Natural killer cell treated with Interleukin-12 subunit alpha and Interleukin-12 subunit beta and Interleukin-15 and Interleukin-18, amount 100 ng/mL, for 72 hours (primary cell): Measurements from ENCODE around the gene ZNF385C. TPM values are rescaled to one million over a fixed set of nuclear protein-coding genes. Genes with fewer than 3 reads are reported as not detected.
A peak's percentile ranks its signal among the peaks of the same experiment; 100 is the strongest.

Experiments
- ATAC-seq, 2 donors: fragments of 150-1000 bp; cut with Tn5 transposase in 1 of 2; sonication (Bioruptor Pico), chemical (Tn5 transposase) in 1 of 2; 2 replicates each; pipeline ENCODE4 v1.10.0; 2021
- DNase-seq: peaks from one replicate; pipeline ENCODE4 v3.0.0; 2022; ENCODE audit warnings: low spot score
- H3K27ac Mint-ChIP-seq, 2 donors: 1 replicate in 1 of 2; 2 replicates in 1 of 2; pipeline ENCODE4 v1.8.0; 2022; ENCODE audit warnings: mixed read lengths in 2 of 2, mild to moderate bottlenecking in 1 of 2, moderate library complexity in 1 of 2
- H3K27me3 Mint-ChIP-seq, 2 donors: 1 replicate in 1 of 2; 2 replicates in 1 of 2; pipeline ENCODE4 v1.8.0; 2022; ENCODE audit warnings: mixed read lengths in 2 of 2
- H3K36me3 Mint-ChIP-seq: one replicate; pipeline ENCODE4 v1.8.0; 2022; ENCODE audit warnings: mixed read lengths
- H3K4me1 Mint-ChIP-seq, 2 donors: 1 replicate in 1 of 2; 2 replicates in 1 of 2; pipeline ENCODE4 v1.8.0; 2022; ENCODE audit warnings: low read depth in 2 of 2, mixed read lengths in 2 of 2, mild to moderate bottlenecking in 1 of 2
- H3K4me3 Mint-ChIP-seq: one replicate; pipeline ENCODE4 v1.8.0; 2022; ENCODE audit warnings: mixed read lengths
- H3K9me3 Mint-ChIP-seq: 2 replicates; pipeline ENCODE4 v1.8.0; 2022; ENCODE audit warnings: mixed read lengths
- total RNA-seq, 2 donors: library from RNA; stranded (reverse); gene quantifications; one replicate each; pipeline ENCODE4 v1.2.3, GENCODE V29; 2022

Gene ZNF385C
- total RNA-seq, 2 donors from 2014 or later = not detected

- Mint-ChIP-seq H3K27ac (peak overlapping the region; percentile 67 to 78), H3K9me3 (no peaks in the 10 kb centered on the region), H3K36me3 (peaks cover 4% of the 10 kb centered on the region), H3K4me1 (peaks cover 37 to 41% of the 10 kb centered on the region in 2 donors), H3K27me3 (no peaks in the 10 kb centered on the region), H3K4me3 (peak overlapping the region; percentile 57)
- ATAC-seq = peak; percentile 71 to 87
- no peak for DNase-seq
These were observed 34.7 kb upstream of the ZNF385C start for GRCh38 chr17:42132941-42133340.

- DNase-seq (no peak), ATAC-seq (no peak)
- Mint-ChIP-seq H3K4me1 (peaks cover 37 to 43% of the 10 kb centered on the region in 2 donors), H3K36me3 (peaks cover 8% of the 10 kb centered on the region), H3K27ac (no peak overlapping the region), H3K27me3 (no peaks in the 10 kb centered on the region), H3K9me3 (no peaks in the 10 kb centered on the region), H3K4me3 (no peak overlapping the region)
These were observed 33.7 kb upstream of the ZNF385C start for GRCh38 chr17:42131981-42132432.

DNA sequence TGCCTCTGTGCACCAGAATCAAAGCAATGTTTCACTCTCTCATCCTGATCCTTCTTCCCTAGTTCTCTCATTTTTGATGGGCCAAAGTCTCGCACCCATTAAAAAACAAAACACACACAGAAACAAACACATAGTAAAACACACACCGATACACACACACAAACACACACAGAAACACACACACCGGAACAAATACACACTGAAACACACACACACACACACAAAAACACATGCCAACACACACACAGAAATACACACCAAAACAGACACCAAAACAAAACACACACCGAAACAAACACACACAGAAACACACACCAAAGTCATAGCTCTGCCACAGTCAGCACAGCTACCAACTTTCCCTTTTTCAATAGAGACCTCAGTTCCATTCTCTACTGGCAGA is 33.0 kb upstream of the ZNF385C start:
- no peaks in the 10 kb centered on the region for H3K9me3 Mint-ChIP-seq
- ATAC-seq = no peak
- H3K4me1 Mint-ChIP-seq = peaks cover 37 to 40% of the 10 kb centered on the region in 2 donors
- peaks cover 11% of the 10 kb centered on the region for H3K36me3 Mint-ChIP-seq
- H3K27ac Mint-ChIP-seq = peak overlapping the region; percentile 11 to 40
- DNase-seq = no peak
- no peak overlapping the region for H3K4me3 Mint-ChIP-seq
- no peaks in the 10 kb centered on the region for H3K27me3 Mint-ChIP-seq

GRCh38 chr17:42130310-42130936 is 32.1 kb upstream of the ZNF385C start:
- no peak overlapping the region for H3K4me3 Mint-ChIP-seq
- DNase-seq (no peak), ATAC-seq (no peak)
- no peaks in the 10 kb centered on the region for H3K9me3 Mint-ChIP-seq
- H3K27ac Mint-ChIP-seq = peak overlapping the region; percentile 11 to 40
- H3K27me3 Mint-ChIP-seq = no peaks in the 10 kb centered on the region
- peaks cover 30 to 35% of the 10 kb centered on the region in 2 donors for H3K4me1 Mint-ChIP-seq
- peaks cover 7% of the 10 kb centered on the region for H3K36me3 Mint-ChIP-seq

- peaks cover 29 to 38% of the 10 kb centered on the region in 2 donors for H3K4me1 Mint-ChIP-seq
- DNase-seq (no peak), ATAC-seq (no peak)
- H3K36me3 Mint-ChIP-seq = peaks cover 7% of the 10 kb centered on the region
- no peak overlapping the region for H3K27ac Mint-ChIP-seq
- H3K27me3 Mint-ChIP-seq = no peaks in the 10 kb centered on the region
- H3K9me3 Mint-ChIP-seq = no peaks in the 10 kb centered on the region
- no peak overlapping the region for H3K4me3 Mint-ChIP-seq
These were observed 31.0 kb upstream of the ZNF385C start for GRCh38 chr17:42129109-42129837.

DNA sequence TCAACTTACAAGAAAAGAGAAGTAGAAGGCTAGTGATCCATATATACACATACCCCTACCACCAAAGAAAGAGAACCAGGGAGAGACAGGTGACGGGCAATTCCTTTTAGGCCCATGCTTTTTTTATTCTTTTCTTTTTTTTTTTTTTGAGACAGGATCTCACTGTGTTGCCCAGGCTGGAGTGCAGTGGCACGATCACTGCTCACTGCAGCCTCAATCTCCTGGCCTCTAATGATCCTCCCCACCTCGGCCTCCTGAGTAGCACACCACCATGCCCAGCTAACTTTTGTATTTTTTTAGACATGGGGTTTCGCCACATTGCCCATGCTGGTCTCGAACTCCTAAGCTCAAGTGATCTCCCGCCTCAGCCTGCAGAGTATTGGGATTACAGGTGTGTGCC is 29.1 kb upstream of the ZNF385C start:
- H3K36me3 Mint-ChIP-seq = peaks cover 7% of the 10 kb centered on the region
- no peak for DNase-seq
- H3K27ac Mint-ChIP-seq = no peak overlapping the region
- H3K9me3 Mint-ChIP-seq = no peaks in the 10 kb centered on the region
- ATAC-seq = no peak
- H3K27me3 Mint-ChIP-seq = no peaks in the 10 kb centered on the region
- H3K4me1 Mint-ChIP-seq = peaks cover 12 to 21% of the 10 kb centered on the region in 2 donors
- H3K4me3 Mint-ChIP-seq = no peak overlapping the region

DNA sequence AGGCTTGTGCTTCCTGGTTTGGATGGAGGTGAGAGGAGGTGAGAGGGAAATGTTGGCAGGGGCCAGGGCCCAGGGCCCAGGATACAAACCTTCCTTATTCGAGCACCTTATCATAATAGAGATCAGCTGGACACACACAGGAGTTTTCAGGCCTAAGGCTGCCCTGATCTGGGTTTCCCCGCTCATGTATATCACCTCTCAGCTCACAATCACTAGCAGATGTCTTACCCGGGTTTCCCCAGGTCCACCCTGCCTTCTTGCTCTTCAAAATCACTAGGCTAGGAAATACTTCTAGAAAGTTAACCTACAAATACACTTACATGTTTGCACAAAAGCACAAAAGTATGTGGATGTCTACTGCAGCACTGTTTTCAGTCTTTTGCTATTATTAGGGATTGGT is 28.6 kb upstream of the ZNF385C start:
- no peak for DNase-seq
- H3K4me1 Mint-ChIP-seq = peaks cover 11 to 15% of the 10 kb centered on the region in 2 donors
- ATAC-seq = no peak
- peak overlapping the region in 1 of 2 donors; percentile 4 for H3K27ac Mint-ChIP-seq
- H3K36me3 Mint-ChIP-seq = peaks cover 7% of the 10 kb centered on the region
- H3K4me3 Mint-ChIP-seq = no peak overlapping the region
- no peaks in the 10 kb centered on the region for H3K27me3 Mint-ChIP-seq
- no peaks in the 10 kb centered on the region for H3K9me3 Mint-ChIP-seq

GRCh38 chr17:42125565-42125964 is 27.3 kb upstream of the ZNF385C start:
- Mint-ChIP-seq H3K4me1 (peaks cover 7 to 11% of the 10 kb centered on the region in 2 donors), H3K36me3 (peaks cover 7% of the 10 kb centered on the region)
- no peak for DNase-seq

DNA sequence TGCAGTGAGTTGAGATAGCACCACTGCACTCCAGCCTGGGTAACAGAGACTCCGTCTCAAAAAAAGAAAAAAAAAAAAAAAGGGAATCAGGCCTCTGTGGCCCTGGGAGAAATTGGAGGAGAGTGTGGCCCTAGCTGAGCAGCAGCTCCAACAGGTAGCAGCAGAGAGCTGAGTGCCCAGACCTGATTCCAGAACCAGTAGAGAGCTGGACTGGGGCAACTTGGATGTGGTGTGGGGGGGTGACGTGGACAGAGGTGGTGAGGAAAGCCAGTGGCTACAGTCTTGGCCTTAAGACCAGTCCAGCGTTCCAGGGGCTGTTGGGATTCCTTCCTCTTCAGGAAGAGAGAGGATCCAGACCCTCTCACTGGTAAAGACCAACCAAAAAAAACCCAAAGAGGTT is 26.0 kb upstream of the ZNF385C start:
- Mint-ChIP-seq H3K27me3 (no peaks in the 10 kb centered on the region), H3K27ac (no peak overlapping the region), H3K9me3 (no peaks in the 10 kb centered on the region), H3K36me3 (peaks cover 7% of the 10 kb centered on the region), H3K4me1 (peaks cover 5 to 16% of the 10 kb centered on the region in 2 donors), H3K4me3 (no peak overlapping the region)
- DNase-seq (no peak), ATAC-seq (no peak)

More at GRCh38 chr17:42125565-42125964, 27.3 kb upstream of the ZNF385C start:
- Mint-ChIP-seq H3K4me3 (no peak overlapping the region), H3K27ac (no peak overlapping the region), H3K27me3 (no peaks in the 10 kb centered on the region), H3K9me3 (no peaks in the 10 kb centered on the region)
- no peak for ATAC-seq

DNA sequence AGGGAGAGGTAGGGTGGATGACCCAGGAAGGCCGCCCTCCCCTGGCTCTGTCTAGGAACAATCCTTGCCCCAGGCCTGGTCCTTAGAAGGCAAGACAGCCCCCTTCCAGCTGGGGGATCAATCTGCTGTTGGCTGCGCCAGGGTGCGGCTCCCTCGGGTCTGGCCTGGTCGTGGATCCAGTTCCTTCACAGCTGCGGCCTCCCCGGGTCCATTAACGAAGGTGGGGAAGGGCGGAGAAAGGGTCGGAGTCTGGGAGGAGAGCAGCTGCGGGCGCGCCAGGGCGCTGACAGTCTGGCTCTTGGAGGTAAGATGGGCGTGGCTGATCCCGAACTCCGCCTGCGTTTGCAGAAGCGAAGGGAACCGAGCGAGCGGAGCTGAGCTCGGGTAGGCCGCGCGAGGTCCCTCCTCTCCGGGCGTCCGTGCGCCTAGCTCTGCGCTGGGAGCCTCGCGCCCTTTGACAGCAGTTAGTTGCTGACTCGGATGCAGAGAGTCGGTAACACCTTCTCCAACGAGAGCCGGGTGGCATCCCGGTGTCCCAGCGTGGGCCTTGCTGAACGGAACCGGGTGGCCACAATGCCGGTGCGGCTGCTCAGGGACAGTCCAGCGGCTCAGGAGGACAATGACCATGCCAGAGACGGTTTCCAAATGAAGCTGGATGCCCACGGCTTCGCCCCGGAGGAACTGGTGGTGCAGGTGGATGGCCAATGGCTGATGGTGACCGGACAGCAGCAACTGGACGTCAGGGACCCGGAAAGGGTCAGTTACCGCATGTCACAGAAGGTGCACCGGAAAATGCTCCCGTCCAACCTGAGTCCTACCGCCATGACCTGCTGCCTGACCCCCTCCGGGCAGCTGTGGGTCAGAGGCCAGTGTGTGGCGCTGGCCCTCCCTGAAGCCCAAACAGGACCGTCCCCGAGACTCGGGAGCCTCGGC is 24.4 kb upstream of the ZNF385C start, which contains the start of gene HSPB9:
TSS of gene HSPB9 (plus strand) at position 434 of the 933 bp plus-strand sequence. CDS start at position 481, 47 bp downstream.
- Mint-ChIP-seq H3K36me3 (peaks cover 7% of the 10 kb centered on the region), H3K27ac (peak within 1 kb of the TSS; percentile 57 to 83), H3K4me1 (peaks cover 10 to 16% of the 10 kb centered on the region in 2 donors), H3K9me3 (no peaks in the 10 kb centered on the region), H3K27me3 (no peaks in the 10 kb centered on the region), H3K4me3 (peak within 1 kb of the TSS; percentile 65)
- no peak for DNase-seq
- ATAC-seq = no peak

- H3K4me1 Mint-ChIP-seq = peaks cover 17 to 20% of the 10 kb centered on the region in 2 donors
- no peaks in the 10 kb centered on the region for H3K36me3 Mint-ChIP-seq
- H3K4me3 Mint-ChIP-seq = peak within 1 kb of the TSS; percentile 65
- DNase-seq (peak; percentile 81), ATAC-seq (peak; percentile 92 to 94)
- H3K9me3 Mint-ChIP-seq = no peaks in the 10 kb centered on the region
- no peaks in the 10 kb centered on the region for H3K27me3 Mint-ChIP-seq
- peak within 1 kb of the TSS; percentile 57 to 83 for H3K27ac Mint-ChIP-seq
These were observed 22.8 kb upstream of the ZNF385C start, which contains the start of gene KAT2A for GRCh38 chr17:42120770-42121769. Gene KAT2A (minus strand): TSS chr17:42121367. CDS start chr17:42121304, 63 bp downstream.

DNA sequence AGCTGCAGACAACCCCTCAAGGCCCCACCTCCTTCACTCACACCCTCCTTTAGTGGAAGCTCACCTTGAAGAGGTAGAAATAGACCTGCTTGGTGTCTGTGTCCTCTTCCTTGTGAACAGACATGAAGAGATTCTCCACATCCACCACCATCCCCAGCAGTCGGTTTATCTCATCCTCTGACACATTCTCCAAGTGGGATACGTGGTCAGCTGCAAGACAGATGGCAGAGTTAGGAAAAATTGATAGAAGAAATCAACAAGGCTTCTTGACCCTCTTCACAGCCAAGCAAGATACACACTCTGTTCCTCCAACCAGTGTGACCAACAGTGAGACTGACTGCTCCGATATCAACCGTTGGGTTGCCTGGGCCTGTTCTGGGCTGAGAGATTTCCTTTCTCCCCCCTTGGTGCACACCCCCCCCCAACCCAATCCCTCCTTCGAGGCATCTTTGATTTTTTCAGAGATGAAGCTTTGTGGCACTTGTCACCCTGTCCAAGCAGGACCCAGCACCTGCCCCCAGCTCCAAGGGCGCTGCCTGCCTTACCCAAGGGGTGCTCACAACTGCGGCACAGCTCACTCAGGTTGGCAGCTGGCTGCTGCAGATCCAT is 22.0 kb upstream of the ZNF385C start:
- Mint-ChIP-seq H3K27me3 (no peaks in the 10 kb centered on the region), H3K9me3 (no peaks in the 10 kb centered on the region), H3K36me3 (no peaks in the 10 kb centered on the region), H3K27ac (no peak overlapping the region), H3K4me1 (peaks cover 22 to 27% of the 10 kb centered on the region in 2 donors), H3K4me3 (peak overlapping the region; percentile 55)
- DNase-seq = no peak
- ATAC-seq = no peak
